Measurements from ENCODE around the gene HIBCH. TPM values are rescaled to one million over a fixed set of nuclear protein-coding genes. Genes with fewer than 3 reads are reported as not detected.

The HIBCH gene
- total and polyA plus RNA-seq, 4 donors, result 20.2 to 65.2 (median 32.8) TPM

- H3K36me3 ChIP-seq (ENCODE audit: control insufficient read depth in 4 of 4, insufficient read depth in 3 of 4, low read depth in 1 of 4, low read length in 3 of 4), result peaks cover 5 to 50% (median 36%) of the 10 kb centered on the region in 4 donors
- no peak for DNase-seq (ENCODE audit: low spot score)
These were observed 65.4 kb downstream of the HIBCH start for GRCh38 chr2:190254063-190254850.

DNA sequence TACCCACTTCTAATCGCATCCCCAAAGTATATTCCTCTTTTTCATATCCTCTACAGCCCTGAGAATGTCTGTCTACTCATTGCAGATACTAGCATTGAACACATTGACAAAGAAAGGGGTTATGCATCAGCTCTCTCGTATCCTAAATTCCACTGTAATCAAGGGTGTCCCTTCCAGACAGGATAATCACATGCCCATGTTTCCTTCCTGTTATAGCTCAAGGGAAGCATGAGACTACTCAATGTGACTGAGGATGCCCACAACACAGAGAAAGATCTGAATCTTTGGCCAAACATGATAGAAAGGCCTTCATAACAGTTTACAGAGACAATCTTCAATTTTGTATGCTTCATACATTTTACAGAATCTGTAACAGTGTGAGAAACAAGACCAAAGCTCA lies 69.2 kb downstream of the HIBCH start:
- Histone ChIP-seq H3K4me1 (ENCODE audit: control insufficient read depth in 4 of 4, insufficient read depth in 4 of 4, low read length in 3 of 4) (no peaks in the 10 kb centered on the region), H3K27ac (ENCODE audit: low read depth in 1 of 2, low read length in 2 of 2) (no peak overlapping the region), H3K36me3 (ENCODE audit: control insufficient read depth in 4 of 4, insufficient read depth in 3 of 4, low read depth in 1 of 4, low read length in 3 of 4) (peaks cover 8 to 39% (median 37%) of the 10 kb centered on the region in 4 donors), H3K9ac (ENCODE audit: low read depth in 1 of 2, low read length in 2 of 2) (no peak overlapping the region), H3K27me3 (ENCODE audit: control insufficient read depth in 4 of 4, insufficient read depth in 4 of 4, low read length in 3 of 4) (no peaks in the 10 kb centered on the region), H3K4me3 (ENCODE audit: low read depth in 1 of 3, low read length in 3 of 3) (no peak overlapping the region), H3K9me3 (ENCODE audit: control insufficient read depth in 4 of 4, low read length in 3 of 4) (no peaks in the 10 kb centered on the region)
- TF ChIP-seq HNF4G (IDR thresholded peaks at IDR 0.05) (no peak), SP1 (IDR thresholded peaks at IDR 0.05) (no peak), RXRA (IDR thresholded peaks at IDR 0.05) (no peak), FOXA2 (IDR thresholded peaks at IDR 0.05) (no peak)
- TF ChIP-seq, protein P1, sequence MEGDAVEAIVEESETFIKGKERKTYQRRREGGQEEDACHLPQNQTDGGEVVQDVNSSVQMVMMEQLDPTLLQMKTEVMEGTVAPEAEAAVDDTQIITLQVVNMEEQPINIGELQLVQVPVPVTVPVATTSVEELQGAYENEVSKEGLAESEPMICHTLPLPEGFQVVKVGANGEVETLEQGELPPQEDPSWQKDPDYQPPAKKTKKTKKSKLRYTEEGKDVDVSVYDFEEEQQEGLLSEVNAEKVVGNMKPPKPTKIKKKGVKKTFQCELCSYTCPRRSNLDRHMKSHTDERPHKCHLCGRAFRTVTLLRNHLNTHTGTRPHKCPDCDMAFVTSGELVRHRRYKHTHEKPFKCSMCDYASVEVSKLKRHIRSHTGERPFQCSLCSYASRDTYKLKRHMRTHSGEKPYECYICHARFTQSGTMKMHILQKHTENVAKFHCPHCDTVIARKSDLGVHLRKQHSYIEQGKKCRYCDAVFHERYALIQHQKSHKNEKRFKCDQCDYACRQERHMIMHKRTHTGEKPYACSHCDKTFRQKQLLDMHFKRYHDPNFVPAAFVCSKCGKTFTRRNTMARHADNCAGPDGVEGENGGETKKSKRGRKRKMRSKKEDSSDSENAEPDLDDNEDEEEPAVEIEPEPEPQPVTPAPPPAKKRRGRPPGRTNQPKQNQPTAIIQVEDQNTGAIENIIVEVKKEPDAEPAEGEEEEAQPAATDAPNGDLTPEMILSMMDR (IDR thresholded peaks at IDR 0.05; ENCODE audit: low read depth, low read length, missing input control), result no peak
- TF ChIP-seq, protein P2, sequence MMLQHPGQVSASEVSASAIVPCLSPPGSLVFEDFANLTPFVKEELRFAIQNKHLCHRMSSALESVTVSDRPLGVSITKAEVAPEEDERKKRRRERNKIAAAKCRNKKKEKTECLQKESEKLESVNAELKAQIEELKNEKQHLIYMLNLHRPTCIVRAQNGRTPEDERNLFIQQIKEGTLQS (IDR thresholded peaks at IDR 0.05), result no peak
- 90% methylated on average over 2 of the region's 2 CpGs for WGBS
- no peak for DNase-seq (ENCODE audit: low spot score)

More at GRCh38 chr2:190254063-190254850, 65.4 kb downstream of the HIBCH start:
- Histone ChIP-seq H3K4me1 (ENCODE audit: control insufficient read depth in 4 of 4, insufficient read depth in 4 of 4, low read length in 3 of 4) (no peaks in the 10 kb centered on the region), H3K27me3 (ENCODE audit: control insufficient read depth in 4 of 4, insufficient read depth in 4 of 4, low read length in 3 of 4) (no peaks in the 10 kb centered on the region), H3K4me3 (ENCODE audit: low read depth in 1 of 3, low read length in 3 of 3) (no peak overlapping the region), H3K9me3 (ENCODE audit: control insufficient read depth in 4 of 4, low read length in 3 of 4) (no peaks in the 10 kb centered on the region), H3K27ac (ENCODE audit: low read depth in 1 of 2, low read length in 2 of 2) (no peak overlapping the region), H3K9ac (ENCODE audit: low read depth in 1 of 2, low read length in 2 of 2) (no peak overlapping the region)
- 97% methylated on average over 3 of the region's 3 CpGs for WGBS
- TF ChIP-seq EGR1 (IDR thresholded peaks at IDR 0.05; ENCODE audit: low read depth in 2 of 2) (no peak), HNF4G (IDR thresholded peaks at IDR 0.05) (no peak), FOXA2 (IDR thresholded peaks at IDR 0.05) (no peak), GABPA (IDR thresholded peaks at IDR 0.05 in 1 of 2, conservative IDR thresholded peaks at IDR 0.05 in 1 of 2) (no peak), YY1 (IDR thresholded peaks at IDR 0.05) (no peak), SP1 (IDR thresholded peaks at IDR 0.05) (no peak), ZBTB33 (IDR thresholded peaks at IDR 0.05) (no peak), FOXA1 (IDR thresholded peaks at IDR 0.05) (no peak), TAF1 (conservative IDR thresholded peaks at IDR 0.05) (no peak), HNF4A (conservative IDR thresholded peaks at IDR 0.05) (no peak)
- TF ChIP-seq, protein P3, sequence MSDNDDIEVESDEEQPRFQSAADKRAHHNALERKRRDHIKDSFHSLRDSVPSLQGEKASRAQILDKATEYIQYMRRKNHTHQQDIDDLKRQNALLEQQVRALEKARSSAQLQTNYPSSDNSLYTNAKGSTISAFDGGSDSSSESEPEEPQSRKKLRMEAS (IDR thresholded peaks at IDR 0.05), result no peak
- TF ChIP-seq, protein P2 (IDR thresholded peaks at IDR 0.05), result no peak

All from liver (tissue), 9 donors.